Sigmoid colon (tissue), 7 donors: Measurements from ENCODE around the gene TAS2R8. TPM values are rescaled to one million over a fixed set of nuclear protein-coding genes. Genes with fewer than 3 reads are reported as not detected.

Source experiments
- DNase-seq: peaks from one replicate; pipeline ENCODE4 v3.0.0-alpha.2; 2019
- H3K27ac ChIP-seq, 4 donors: fragments of 200-600 bp; sonication (generic); one replicate each; pipeline ENCODE4 v1.5.1; 2016 to 2019; ENCODE audit warnings: mild to moderate bottlenecking in 1 of 4
- H3K27me3 ChIP-seq, 3 donors: fragments of 200-600 bp; sonication (generic); one replicate each; pipeline ENCODE4 v1.5.1; 2019; ENCODE audit warnings: mild to moderate bottlenecking in 1 of 3
- H3K36me3 ChIP-seq, 4 donors: fragments of 200-600 bp; sonication (generic); one replicate each; pipeline ENCODE4 v1.5.1; 2016 to 2019
- H3K4me1 ChIP-seq, 4 donors: fragments of 200-600 bp; sonication (generic); one replicate each; pipeline ENCODE4 v1.5.1; 2017 to 2019
- H3K4me3 ChIP-seq, 4 donors: fragments of 200-600 bp; sonication (generic); one replicate each; pipeline ENCODE4 v1.5.1; 2017 to 2019; ENCODE audit warnings: mild to moderate bottlenecking in 2 of 4, moderate library complexity in 1 of 4
- H3K9me3 ChIP-seq, 4 donors: fragments of 200-600 bp in 3 of 4; sonication (generic) in 3 of 4; one replicate each; pipeline versions ENCODE4 v1.5.1 to v1.6.1; 2013 to 2019
- EP300 ChIP-seq, 4 donors: sonication (generic); formaldehyde crosslinking; IDR thresholded peaks; one replicate each; pipeline ENCODE4 v1.6.1; 2017; ENCODE audit warnings: antibody characterized with exemption in 4 of 4
- POLR2A ChIP-seq, 2 donors: fragments of 450-650 bp; IDR thresholded peaks; one replicate each; pipeline ENCODE4 v1.6.1; 2016; ENCODE audit warnings: antibody characterized with exemption in 2 of 2, mild to moderate bottlenecking in 2 of 2, moderate library complexity in 2 of 2
- POLR2AphosphoS5 ChIP-seq, 4 donors: sonication (generic); formaldehyde crosslinking; IDR thresholded peaks; one replicate each; pipeline ENCODE4 v1.6.1; 2017; ENCODE audit warnings: antibody characterized with exemption in 4 of 4
- WGBS, 2 donors: extraction: QIAGEN DNeasy Blood & Tissue Kit; methylation state at CpG; one replicate each; pipeline ENCODE4 v1.1.7; 2013; 5-methylcytosine and 5-hydroxymethylcytosine counted together
- intact Hi-C: fragments of 100-400 bp; cut with DNase I; formaldehyde crosslinking; loops from one replicate; pipeline ENCODE4 v1.15.1; 2023
- polyA plus RNA-seq, 3 donors: library from polyadenylated mRNA; stranded (reverse); fragments of 200-250 nt; gene quantifications; one replicate each; pipeline ENCODE4 v1.2.3, GENCODE V29; 2013
- small RNA-seq, 3 donors: library from RNA; depleted of rRNA; stranded (forward); fragments of <200 nt; gene quantifications; one replicate each; pipeline ENCODE3, GENCODE V24; 2016
- total RNA-seq, 4 donors: library from RNA; depleted of rRNA; stranded (reverse); fragments of >200 nt; gene quantifications; one replicate each; pipeline ENCODE4 v1.1.0, GENCODE V29; 2016
- TF ChIP-seq, protein P1 (sequence below), 4 experiments: fragments of 450-650 bp in 3 of 4; fragments of 200-600 bp in 1 of 4; IDR thresholded peaks; one replicate each; pipeline ENCODE4 v1.5.1; 2016 to 2019; ENCODE audit warnings: antibody characterized with exemption in 4 of 4, mild to moderate bottlenecking in 3 of 4, moderate library complexity in 2 of 4
- donor health status: healthy with polysubstance abuse.
- donor health status: Bipolar disorder and iron deficiency.
- donor health status: healthy.

TAS2R8 gene
- total and polyA plus RNA-seq, 7 donors = 0.49 TPM; not detected in 6

DNA sequence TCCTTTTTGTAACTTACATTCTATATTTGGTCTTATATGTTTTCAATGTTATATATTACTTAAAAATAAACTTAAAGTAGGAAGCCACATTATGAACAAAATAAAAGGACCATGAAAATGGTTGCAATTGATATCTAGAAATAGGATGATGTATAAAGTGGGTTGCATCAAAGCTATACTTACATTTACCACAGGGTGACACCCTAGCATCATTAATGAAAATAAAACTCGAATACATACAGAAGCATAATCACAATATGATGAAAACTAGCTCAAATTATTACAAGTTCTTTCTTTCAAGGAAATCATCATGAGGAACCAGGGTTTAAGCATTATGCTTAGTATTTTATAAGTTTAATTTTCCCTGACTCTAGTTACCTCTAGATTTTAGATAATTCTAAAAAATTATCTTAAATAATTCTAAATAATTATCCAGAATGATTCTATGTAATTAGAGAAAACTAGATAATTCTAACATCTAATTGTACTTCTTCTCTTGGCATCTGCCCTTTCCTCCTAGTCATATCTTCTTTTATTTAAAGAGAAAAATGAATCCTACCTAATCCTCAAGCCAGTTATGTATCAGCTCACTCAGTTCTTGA is 35.9 kb downstream of the TAS2R8 start:
- Histone ChIP-seq H3K27me3 (peaks cover 0 to 11% (median 0%) of the 10 kb centered on the region in 3 donors), H3K36me3 (no peaks in the 10 kb centered on the region), H3K27ac (no peak overlapping the region), H3K9me3 (no peaks in the 10 kb centered on the region), H3K4me1 (no peaks in the 10 kb centered on the region), H3K4me3 (no peak overlapping the region)
- 0 to 2% methylated on average over 1 of the region's 1 CpG for WGBS, 2 donors
- TF ChIP-seq, protein P1, sequence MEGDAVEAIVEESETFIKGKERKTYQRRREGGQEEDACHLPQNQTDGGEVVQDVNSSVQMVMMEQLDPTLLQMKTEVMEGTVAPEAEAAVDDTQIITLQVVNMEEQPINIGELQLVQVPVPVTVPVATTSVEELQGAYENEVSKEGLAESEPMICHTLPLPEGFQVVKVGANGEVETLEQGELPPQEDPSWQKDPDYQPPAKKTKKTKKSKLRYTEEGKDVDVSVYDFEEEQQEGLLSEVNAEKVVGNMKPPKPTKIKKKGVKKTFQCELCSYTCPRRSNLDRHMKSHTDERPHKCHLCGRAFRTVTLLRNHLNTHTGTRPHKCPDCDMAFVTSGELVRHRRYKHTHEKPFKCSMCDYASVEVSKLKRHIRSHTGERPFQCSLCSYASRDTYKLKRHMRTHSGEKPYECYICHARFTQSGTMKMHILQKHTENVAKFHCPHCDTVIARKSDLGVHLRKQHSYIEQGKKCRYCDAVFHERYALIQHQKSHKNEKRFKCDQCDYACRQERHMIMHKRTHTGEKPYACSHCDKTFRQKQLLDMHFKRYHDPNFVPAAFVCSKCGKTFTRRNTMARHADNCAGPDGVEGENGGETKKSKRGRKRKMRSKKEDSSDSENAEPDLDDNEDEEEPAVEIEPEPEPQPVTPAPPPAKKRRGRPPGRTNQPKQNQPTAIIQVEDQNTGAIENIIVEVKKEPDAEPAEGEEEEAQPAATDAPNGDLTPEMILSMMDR (IDR thresholded peaks at IDR 0.05) = peak; percentile 24 to 65 (median 43)
- TF ChIP-seq EP300 (IDR thresholded peaks at IDR 0.05) = no peak
- intact Hi-C loops = loop anchor here (1.0 to 2.0 kb wide), 2 partner anchors 428 to 716 kb away; no protein-coding TSS in a partner anchor
- DNase-seq = no peak

DNA sequence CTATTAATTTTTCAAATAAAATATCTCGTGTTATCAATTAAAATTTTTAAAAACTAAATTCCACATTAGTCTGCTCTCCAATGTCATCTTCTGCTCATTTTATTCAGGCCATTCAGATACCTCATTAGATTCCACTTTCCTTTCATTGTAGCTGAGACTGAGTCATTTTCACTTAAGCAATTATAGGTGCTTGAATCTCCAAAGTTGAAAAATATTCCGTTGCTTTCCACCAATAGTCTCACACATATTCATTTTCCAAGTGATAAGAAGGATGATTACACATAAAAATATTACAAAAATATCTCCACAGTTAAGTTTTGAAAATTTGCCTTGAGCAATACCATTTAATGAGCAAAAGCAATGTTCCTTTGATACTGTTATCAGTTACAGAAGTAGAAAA is 47.4 kb downstream of the TAS2R8 start:
- no peaks in the 10 kb centered on the region for H3K27me3 ChIP-seq
- no peaks in the 10 kb centered on the region for H3K4me1 ChIP-seq
- TF ChIP-seq POLR2AphosphoS5 (IDR thresholded peaks at IDR 0.05) (no peak), POLR2A (IDR thresholded peaks at IDR 0.05) (no peak), EP300 (IDR thresholded peaks at IDR 0.05) (no peak)
- TF ChIP-seq, protein P1 (IDR thresholded peaks at IDR 0.05) = no peak
- peaks cover 0 to 7% (median 4%) of the 10 kb centered on the region in 4 donors for H3K9me3 ChIP-seq
- intact Hi-C loops = no loop called here
- no peak for DNase-seq
- 19 to 58% methylated on average over 2 of the region's 2 CpGs for WGBS, 2 donors
- no peak overlapping the region for H3K4me3 ChIP-seq
- no peaks in the 10 kb centered on the region for H3K36me3 ChIP-seq
- H3K27ac ChIP-seq = no peak overlapping the region

- WGBS, 2 donors = 86 to 87% methylated on average over 4 of the region's 4 CpGs
- H3K27me3 ChIP-seq = no peaks in the 10 kb centered on the region
- intact Hi-C loops = no loop called here
These were observed 50.9 kb downstream of the TAS2R8 start for GRCh38 chr12:10756194-10756593.

More at GRCh38 chr12:10756194-10756593, 50.9 kb downstream of the TAS2R8 start:
- H3K27ac ChIP-seq = no peak overlapping the region
- H3K4me1 ChIP-seq = no peaks in the 10 kb centered on the region
- H3K36me3 ChIP-seq = no peaks in the 10 kb centered on the region
- H3K9me3 ChIP-seq = peaks cover 0 to 7% (median 4%) of the 10 kb centered on the region in 4 donors
- TF ChIP-seq POLR2AphosphoS5 (IDR thresholded peaks at IDR 0.05) (no peak), EP300 (IDR thresholded peaks at IDR 0.05) (no peak), POLR2A (IDR thresholded peaks at IDR 0.05) (no peak)
- TF ChIP-seq, protein P1 (IDR thresholded peaks at IDR 0.05) = no peak
- H3K4me3 ChIP-seq = no peak overlapping the region
- no peak for DNase-seq

Small RNA genes lying within 50 kb of the gene (small RNA-seq; reads per million reads assigned to genes)
- gene PRR4 = 0 reads per million in 3 donors

Other genes starting within 250 kb of the TAS2R8 start
- 10 to 100 TPM in 3 of 4 donors, 1 to 10 TPM in 1; 8.6 to 17.4 (median 12.5) TPM for gene MAGOHB, start 193.7 kb downstream of the TAS2R8 start, total RNA-seq
- 10 to 100 TPM; 17.6 to 25.7 (median 18.6) TPM for gene MAGOHB, start 193.7 kb downstream of the TAS2R8 start, polyA plus RNA-seq
- gene STYK1, start 133.2 kb downstream of the TAS2R8 start, total RNA-seq = under 1 TPM in 3 of 4 donors, not detected in 1; 0.16 to 0.54 (median 0.36) TPM
- gene STYK1, start 133.2 kb downstream of the TAS2R8 start, polyA plus RNA-seq = 10 to 100 TPM in 1 of 3 donors, 1 to 10 TPM in 2; 6.9 to 14.1 (median 9.0) TPM
- gene YBX3, start 84.0 kb downstream of the TAS2R8 start, total RNA-seq = 100 to 1,000 TPM; 281 to 596 (median 407) TPM
- gene YBX3, start 84.0 kb downstream of the TAS2R8 start, polyA plus RNA-seq = 100 to 1,000 TPM in 2 of 3 donors, 10 to 100 TPM in 1; 81.8 to 244 (median 153) TPM
- gene TAS2R7, start 4.7 kb downstream of the TAS2R8 start, total RNA-seq = not detected
- not detected for gene TAS2R7, start 4.7 kb downstream of the TAS2R8 start, polyA plus RNA-seq
- not detected for gene TAS2R9, start 2.9 kb upstream of the TAS2R8 start, total RNA-seq
- not detected for gene TAS2R9, start 2.9 kb upstream of the TAS2R8 start, polyA plus RNA-seq
- gene TAS2R10, start 19.1 kb upstream of the TAS2R8 start, total RNA-seq = 1 to 10 TPM in 1 of 4 donors, under 1 TPM in 2, not detected in 1; 0.33 to 2.9 (median 0.54) TPM
- gene TAS2R10, start 19.1 kb upstream of the TAS2R8 start, polyA plus RNA-seq = under 1 TPM in 1 of 3 donors, not detected in 2; 0.09 TPM
- gene PRR4, start 42.2 kb upstream of the TAS2R8 start, total RNA-seq = 1 to 10 TPM in 3 of 4 donors, under 1 TPM in 1; 0.68 to 4.4 (median 1.4) TPM
- gene PRR4, start 42.2 kb upstream of the TAS2R8 start, polyA plus RNA-seq = 1 to 10 TPM in 2 of 3 donors, not detected in 1; 1.2 to 2.8 TPM
- gene PRH1, start 77.0 kb upstream of the TAS2R8 start, total RNA-seq = 10 to 100 TPM; 20.9 to 53.9 (median 25.1) TPM
- gene PRH1, start 77.0 kb upstream of the TAS2R8 start, polyA plus RNA-seq = 1 to 10 TPM in 2 of 3 donors, not detected in 1; 2.1 to 2.6 TPM
- gene TAS2R13, start 102.3 kb upstream of the TAS2R8 start, total RNA-seq = 1 to 10 TPM; 1.1 to 4.1 (median 2.8) TPM
- under 1 TPM in 1 of 3 donors, not detected in 2; 0.20 TPM for gene TAS2R13, start 102.3 kb upstream of the TAS2R8 start, polyA plus RNA-seq
- gene PRH2, start 122.0 kb upstream of the TAS2R8 start, total RNA-seq = 1 to 10 TPM in 2 of 4 donors, not detected in 2; 1.2 to 1.4 TPM
- not detected for gene PRH2, start 122.0 kb upstream of the TAS2R8 start, polyA plus RNA-seq
- 1 to 10 TPM; 3.3 to 6.9 (median 6.2) TPM for gene TAS2R14, start 132.0 kb upstream of the TAS2R8 start, total RNA-seq
- 1 to 10 TPM in 1 of 3 donors, not detected in 2; 1.1 TPM for gene TAS2R14, start 132.0 kb upstream of the TAS2R8 start, polyA plus RNA-seq
- 1 to 10 TPM; 1.4 to 4.6 (median 2.1) TPM for gene TAS2R50, start 179.6 kb upstream of the TAS2R8 start, total RNA-seq
- gene TAS2R50, start 179.6 kb upstream of the TAS2R8 start, polyA plus RNA-seq = under 1 TPM in 1 of 3 donors, not detected in 2; 0.28 TPM
- 1 to 10 TPM; 2.6 to 6.4 (median 4.6) TPM for gene TAS2R20, start 191.0 kb upstream of the TAS2R8 start, total RNA-seq
- under 1 TPM in 1 of 3 donors, not detected in 2; 0.50 TPM for gene TAS2R20, start 191.0 kb upstream of the TAS2R8 start, polyA plus RNA-seq
- gene TAS2R19, start 215.3 kb upstream of the TAS2R8 start, total RNA-seq = 1 to 10 TPM; 5.0 to 8.6 (median 6.5) TPM
- gene TAS2R19, start 215.3 kb upstream of the TAS2R8 start, polyA plus RNA-seq = under 1 TPM in 1 of 3 donors, not detected in 2; 0.41 TPM
- gene TAS2R31, start 224.1 kb upstream of the TAS2R8 start, total RNA-seq = 1 to 10 TPM; 3.9 to 9.2 (median 7.3) TPM
- under 1 TPM in 1 of 3 donors, not detected in 2; 0.44 TPM for gene TAS2R31, start 224.1 kb upstream of the TAS2R8 start, polyA plus RNA-seq